GM21825 (cell line): ENCODE measurements around the gene AVPI1.
A peak's percentile ranks its signal among the peaks of the same experiment; 100 is the strongest.
"Not testable (repeated sequence)": the region's sequence is repeated elsewhere in the genome, so short reads cannot be mapped to it uniquely, and the experiment has no call there.

ENCODE experiments used
- ATAC-seq: cut with Tn5 transposase; IDR thresholded peaks from one replicate; pipeline ENCODE4 v1.9.1; 2021; ENCODE audit warnings: mild to moderate bottlenecking, moderate library complexity; ENCODE audit not compliant: unreplicated experiment

AVPI1 gene

GRCh38 chr10:97642471-97643159 lies 44.4 kb downstream of the AVPI1 start:
- ATAC-seq = not testable (repeated sequence)

GRCh38 chr10:97640868-97641811 lies 45.9 kb downstream of the AVPI1 start:
- peak; percentile 17 for ATAC-seq

GRCh38 chr10:97640174-97640867 lies 46.7 kb downstream of the AVPI1 start, which contains the start of gene PI4K2A:
Gene PI4K2A (plus strand): TSS chr10:97640671. CDS start chr10:97640743, 72 bp downstream.
- ATAC-seq = peak; percentile 97

- ATAC-seq = not testable (repeated sequence)
Observed at GRCh38 chr10:97639090-97639489, 48.0 kb downstream of the AVPI1 start.

- ATAC-seq = no peak
Observed at GRCh38 chr10:97635577-97635976, 51.5 kb downstream of the AVPI1 start.

GRCh38 chr10:97633921-97634320 lies 53.1 kb downstream of the AVPI1 start:
- no peak for ATAC-seq

- ATAC-seq = peak; percentile 96
Observed at GRCh38 chr10:97632949-97633884, 53.8 kb downstream of the AVPI1 start, which contains the start of gene MORN4. Gene MORN4 (minus strand): TSS chr10:97633500. CDS start chr10:97619653, 13,847 bp downstream.

GRCh38 chr10:97631098-97631497 lies 55.9 kb downstream of the AVPI1 start:
- ATAC-seq = no peak

- no peak for ATAC-seq
Observed at GRCh38 chr10:97629289-97629688, 57.8 kb downstream of the AVPI1 start.

GRCh38 chr10:97628228-97628627 lies 58.8 kb downstream of the AVPI1 start:
- no peak for ATAC-seq

GRCh38 chr10:97627731-97628130 lies 59.3 kb downstream of the AVPI1 start:
- no peak for ATAC-seq
